Mesendoderm (in vitro differentiated cells): ENCODE results near the gene LMCD1.

Experiments
- DNase-seq: peaks from one replicate; pipeline ENCODE4 v3.0.0; 2013
- H2AK5ac ChIP-seq: 2 replicates; pipeline ENCODE4 v1.6.1; 2013; ENCODE audit warnings: low read length, inconsistent platforms
- H2BK120ac ChIP-seq: 2 replicates; pipeline ENCODE4 v1.6.1; 2013; ENCODE audit warnings: low read depth, mild to moderate bottlenecking, low read length, moderate library complexity, mixed read lengths
- H2BK15ac ChIP-seq: replicated peaks from 2 replicates; pipeline ENCODE4 v1.6.1; 2013; ENCODE audit warnings: low read depth, mild to moderate bottlenecking, moderate library complexity
- H2BK5ac ChIP-seq: 2 replicates; pipeline ENCODE4 v1.6.1; 2013; ENCODE audit warnings: low read length, inconsistent platforms
- H3K18ac ChIP-seq: 2 replicates; pipeline ENCODE4 v1.6.1; 2013; ENCODE audit warnings: mild to moderate bottlenecking, low read length, mixed read lengths
- H3K23ac ChIP-seq: one replicate; pipeline ENCODE4 v1.6.1; 2013; ENCODE audit warnings: low read length
- H3K27ac ChIP-seq: 2 replicates; pipeline ENCODE4 v1.5.1; 2013; ENCODE audit warnings: low read depth, mild to moderate bottlenecking, inconsistent platforms, low read length, moderate library complexity
- H3K27me3 ChIP-seq: 2 replicates; pipeline ENCODE4 v1.6.1; 2013; ENCODE audit warnings: low read length, control low read depth, mild to moderate bottlenecking, inconsistent platforms; ENCODE audit not compliant: insufficient read depth, poor library complexity
- H3K36me3 ChIP-seq: 2 replicates; pipeline ENCODE4 v1.6.1; 2013; ENCODE audit warnings: low read length, inconsistent platforms; ENCODE audit not compliant: control insufficient read depth, insufficient read depth
- H3K4ac ChIP-seq: one replicate; pipeline ENCODE4 v1.6.1; 2013; ENCODE audit warnings: low read depth, mild to moderate bottlenecking, low read length, moderate library complexity
- H3K4me1 ChIP-seq: 2 replicates; pipeline ENCODE4 v1.6.1; 2013; ENCODE audit warnings: low read depth, low read length, inconsistent platforms; ENCODE audit not compliant: control insufficient read depth
- H3K4me2 ChIP-seq: 2 replicates; pipeline ENCODE4 v1.6.1; 2013; ENCODE audit warnings: low read length
- H3K4me3 ChIP-seq: 2 replicates; pipeline ENCODE4 v1.5.1; 2013; ENCODE audit warnings: mild to moderate bottlenecking, low read length
- H3K56ac ChIP-seq: one replicate; pipeline ENCODE4 v1.6.1; 2013; ENCODE audit warnings: low read length
- H3K79me1 ChIP-seq: 2 replicates; pipeline ENCODE4 v1.6.1; 2013; ENCODE audit warnings: low read length, inconsistent platforms
- H3K79me2 ChIP-seq: 2 replicates; pipeline ENCODE4 v1.6.1; 2013; ENCODE audit warnings: mild to moderate bottlenecking, low read length; ENCODE audit not compliant: control insufficient read depth, insufficient read depth
- H3K9ac ChIP-seq: 2 replicates; pipeline ENCODE4 v1.6.1; 2013; ENCODE audit warnings: low read length, inconsistent platforms
- H4K5ac ChIP-seq: one replicate; pipeline ENCODE4 v1.6.1; 2013; ENCODE audit warnings: low read length
- H4K8ac ChIP-seq: one replicate; pipeline ENCODE4 v1.6.1; 2013; ENCODE audit warnings: low read depth, mild to moderate bottlenecking, control low read depth, low read length, moderate library complexity
- WGBS: extraction: QIAGEN DNeasy Blood & Tissue Kit; methylation state at CpG from one replicate; pipeline ENCODE4 v1.1.7; 2013; ENCODE audit warnings: low lambda C conversion rate, missing lambda C conversion rate; ENCODE audit not compliant: insufficient coverage; ENCODE audit errors: extremely low coverage; 5-methylcytosine and 5-hydroxymethylcytosine counted together

LMCD1 gene

DNA sequence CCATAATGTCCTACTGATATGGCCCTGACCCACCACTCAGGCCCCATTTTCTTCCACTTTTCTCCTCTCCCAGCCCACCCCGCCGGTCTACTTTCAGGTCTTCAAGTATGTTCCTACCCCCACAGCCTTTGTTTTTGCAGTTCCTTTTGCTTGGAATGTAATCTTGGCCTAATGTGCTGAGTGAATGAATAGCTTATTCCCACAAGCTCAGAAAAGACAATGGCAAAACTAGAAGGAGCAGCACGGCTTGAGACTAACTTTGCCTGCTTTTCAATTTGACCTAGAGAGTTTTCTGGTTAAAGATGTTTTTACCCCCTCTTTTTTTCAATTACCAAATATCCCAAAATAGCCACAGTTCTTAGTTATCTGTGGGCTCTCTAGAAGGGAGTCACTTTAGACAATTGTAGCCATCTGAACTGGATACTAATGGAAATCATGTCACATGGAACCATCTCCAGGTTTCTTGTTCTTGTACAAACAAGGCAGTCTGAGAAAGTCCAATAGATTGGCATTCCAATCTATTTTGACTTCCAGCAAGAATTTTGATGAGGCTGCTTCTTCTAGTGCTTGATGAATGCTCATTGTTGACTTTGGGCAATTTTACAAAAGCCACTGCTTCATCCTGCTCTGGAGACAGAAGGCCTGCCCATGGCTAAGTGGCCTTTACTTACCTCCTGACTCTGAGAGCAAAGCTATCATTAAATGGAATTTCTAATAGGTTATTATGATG lies 16.3 kb upstream of the LMCD1 start:
- H3K79me1 ChIP-seq, result no peaks in the 10 kb centered on the region
- H3K27ac ChIP-seq, result no peak overlapping the region
- H3K27me3 ChIP-seq, result no peaks in the 10 kb centered on the region
- no peak overlapping the region for H3K18ac ChIP-seq
- WGBS, result no CpG with 5 or more reads among the region's 3 CpGs
- no peaks in the 10 kb centered on the region for H3K79me2 ChIP-seq
- no peak overlapping the region for H2BK5ac ChIP-seq
- no peaks in the 10 kb centered on the region for H3K36me3 ChIP-seq
- no peak overlapping the region for H3K4me2 ChIP-seq
- no peak overlapping the region for H4K5ac ChIP-seq
- no peak overlapping the region for H3K4ac ChIP-seq
- DNase-seq, result no peak
- no peak overlapping the region for H3K4me3 ChIP-seq
- H4K8ac ChIP-seq, result no peak overlapping the region
- no peak overlapping the region for H3K23ac ChIP-seq
- H2AK5ac ChIP-seq, result no peak overlapping the region
- H3K9ac ChIP-seq, result no peak overlapping the region
- no peaks in the 10 kb centered on the region for H3K4me1 ChIP-seq
- no peak overlapping the region for H2BK120ac ChIP-seq
- H3K56ac ChIP-seq, result no peak overlapping the region
- H2BK15ac ChIP-seq, result no peak overlapping the region

DNA sequence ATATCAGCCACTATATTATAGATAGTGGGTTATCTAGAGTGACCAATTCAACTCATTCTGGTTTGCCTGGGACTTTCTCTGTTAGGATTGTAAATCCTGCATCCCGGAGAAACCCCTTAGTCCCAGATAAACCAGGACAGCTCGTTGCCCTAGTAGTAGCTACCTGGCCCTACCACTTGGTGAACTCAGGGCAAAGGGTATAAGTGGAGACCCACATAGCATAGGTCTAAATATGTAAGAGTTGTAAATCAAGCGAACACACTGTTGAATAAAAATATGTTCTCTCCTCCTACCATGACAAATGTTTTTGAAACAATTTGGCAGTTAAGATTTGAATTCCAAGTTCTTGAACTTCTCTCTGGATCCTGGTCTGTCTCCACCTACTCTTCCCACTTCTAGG lies 15.7 kb upstream of the LMCD1 start:
- no peaks in the 10 kb centered on the region for H3K27me3 ChIP-seq
- H3K4me2 ChIP-seq, result no peak overlapping the region
- no peak overlapping the region for H2AK5ac ChIP-seq
- no CpG with 5 or more reads among the region's 3 CpGs for WGBS
- no peak overlapping the region for H2BK5ac ChIP-seq
- peak overlapping the region; percentile 84 for H2BK120ac ChIP-seq
- no peak overlapping the region for H4K8ac ChIP-seq
- no peaks in the 10 kb centered on the region for H3K4me1 ChIP-seq
- no peak overlapping the region for H4K5ac ChIP-seq
- no peaks in the 10 kb centered on the region for H3K79me1 ChIP-seq
- no peak overlapping the region for H3K27ac ChIP-seq
- no peak for DNase-seq
- no peak overlapping the region for H3K23ac ChIP-seq
- no peak overlapping the region for H3K9ac ChIP-seq
- no peak overlapping the region for H3K4me3 ChIP-seq
- H3K4ac ChIP-seq, result no peak overlapping the region
- H3K36me3 ChIP-seq, result no peaks in the 10 kb centered on the region
- H2BK15ac ChIP-seq, result no peak overlapping the region
- no peaks in the 10 kb centered on the region for H3K79me2 ChIP-seq
- H3K56ac ChIP-seq, result no peak overlapping the region
- H3K18ac ChIP-seq, result peak overlapping the region; percentile 64

DNA sequence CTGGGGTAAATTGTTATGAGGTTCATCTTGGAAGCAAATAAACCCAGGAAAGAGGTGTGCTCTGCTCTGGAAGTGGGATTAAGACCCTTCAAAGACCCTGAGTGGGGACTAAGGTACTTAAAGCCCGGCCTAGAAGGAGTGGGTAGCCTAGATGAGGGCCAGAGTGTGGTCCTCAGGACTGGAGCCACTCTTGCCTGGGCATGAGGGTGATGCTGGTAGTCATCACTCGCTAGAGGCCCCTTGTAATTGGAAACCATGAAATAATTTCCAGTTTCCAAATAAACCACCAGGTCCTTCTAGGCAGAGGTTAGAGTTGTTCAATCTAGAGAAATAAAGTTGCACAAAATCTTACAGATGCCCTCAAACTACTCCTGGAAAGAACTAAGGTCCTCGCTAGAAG lies 15.2 kb upstream of the LMCD1 start:
- Histone ChIP-seq H3K4ac (no peak overlapping the region), H3K23ac (no peak overlapping the region), H4K8ac (no peak overlapping the region), H3K4me3 (no peak overlapping the region), H3K18ac (peak overlapping the region; percentile 64), H3K79me1 (no peaks in the 10 kb centered on the region), H2BK120ac (peak overlapping the region; percentile 84), H3K27ac (no peak overlapping the region), H3K9ac (no peak overlapping the region), H3K36me3 (no peaks in the 10 kb centered on the region), H3K56ac (no peak overlapping the region), H3K4me2 (no peak overlapping the region), H2BK15ac (no peak overlapping the region), H3K4me1 (no peaks in the 10 kb centered on the region), H2AK5ac (no peak overlapping the region), H2BK5ac (no peak overlapping the region), H3K79me2 (no peaks in the 10 kb centered on the region), H4K5ac (no peak overlapping the region), H3K27me3 (no peaks in the 10 kb centered on the region)
- DNase-seq, result no peak
- no CpG with 5 or more reads among the region's 3 CpGs for WGBS

- no peak overlapping the region for H3K18ac ChIP-seq
- H2AK5ac ChIP-seq, result no peak overlapping the region
- no peaks in the 10 kb centered on the region for H3K36me3 ChIP-seq
- no peaks in the 10 kb centered on the region for H3K79me1 ChIP-seq
- no peak overlapping the region for H3K4me3 ChIP-seq
- no peaks in the 10 kb centered on the region for H3K4me1 ChIP-seq
- peak; percentile 57 for DNase-seq
- H3K56ac ChIP-seq, result no peak overlapping the region
- no peak overlapping the region for H4K8ac ChIP-seq
- no peak overlapping the region for H2BK120ac ChIP-seq
- H2BK5ac ChIP-seq, result no peak overlapping the region
- no peak overlapping the region for H2BK15ac ChIP-seq
- no CpG with 5 or more reads among the region's 5 CpGs for WGBS
- H3K23ac ChIP-seq, result no peak overlapping the region
- H4K5ac ChIP-seq, result no peak overlapping the region
- H3K9ac ChIP-seq, result no peak overlapping the region
- H3K27me3 ChIP-seq, result no peaks in the 10 kb centered on the region
- H3K79me2 ChIP-seq, result no peaks in the 10 kb centered on the region
- H3K27ac ChIP-seq, result no peak overlapping the region
- H3K4me2 ChIP-seq, result no peak overlapping the region
- H3K4ac ChIP-seq, result no peak overlapping the region
Measured at GRCh38 chr3:8486936-8487335, 14.7 kb upstream of the LMCD1 start.

DNA sequence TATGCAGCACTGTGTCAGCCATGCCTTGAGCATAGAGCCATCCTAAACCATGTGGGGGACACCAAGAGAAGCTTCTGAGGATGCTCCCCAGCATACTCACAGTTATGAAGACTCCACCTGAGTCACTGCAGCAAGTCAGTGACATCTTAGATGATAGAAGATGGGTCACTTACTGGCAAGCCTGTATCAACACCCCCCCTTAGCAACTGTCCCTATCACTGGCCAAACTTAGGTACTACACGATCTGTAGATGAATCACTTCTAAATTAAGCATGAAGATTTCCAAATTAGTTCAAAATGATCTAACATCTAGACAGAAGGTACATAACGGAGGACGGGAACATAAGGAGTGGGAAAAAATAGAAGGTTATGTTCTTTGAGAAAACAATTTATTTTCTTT lies 13.2 kb upstream of the LMCD1 start:
- no peaks in the 10 kb centered on the region for H3K36me3 ChIP-seq
- no CpG with 5 or more reads among the region's 3 CpGs for WGBS
- H3K27me3 ChIP-seq, result no peaks in the 10 kb centered on the region
- no peak overlapping the region for H3K9ac ChIP-seq
- no peak overlapping the region for H3K56ac ChIP-seq
- no peak overlapping the region for H2BK5ac ChIP-seq
- no peak overlapping the region for H3K4me2 ChIP-seq
- no peaks in the 10 kb centered on the region for H3K79me1 ChIP-seq
- H3K23ac ChIP-seq, result no peak overlapping the region
- H2BK15ac ChIP-seq, result no peak overlapping the region
- H3K4ac ChIP-seq, result no peak overlapping the region
- H4K8ac ChIP-seq, result no peak overlapping the region
- no peak overlapping the region for H4K5ac ChIP-seq
- H3K18ac ChIP-seq, result peak overlapping the region; percentile 55
- H2BK120ac ChIP-seq, result no peak overlapping the region
- no peak overlapping the region for H3K4me3 ChIP-seq
- no peak for DNase-seq
- H3K79me2 ChIP-seq, result no peaks in the 10 kb centered on the region
- H3K27ac ChIP-seq, result no peak overlapping the region
- H3K4me1 ChIP-seq, result peaks cover 3% of the 10 kb centered on the region
- no peak overlapping the region for H2AK5ac ChIP-seq

DNA sequence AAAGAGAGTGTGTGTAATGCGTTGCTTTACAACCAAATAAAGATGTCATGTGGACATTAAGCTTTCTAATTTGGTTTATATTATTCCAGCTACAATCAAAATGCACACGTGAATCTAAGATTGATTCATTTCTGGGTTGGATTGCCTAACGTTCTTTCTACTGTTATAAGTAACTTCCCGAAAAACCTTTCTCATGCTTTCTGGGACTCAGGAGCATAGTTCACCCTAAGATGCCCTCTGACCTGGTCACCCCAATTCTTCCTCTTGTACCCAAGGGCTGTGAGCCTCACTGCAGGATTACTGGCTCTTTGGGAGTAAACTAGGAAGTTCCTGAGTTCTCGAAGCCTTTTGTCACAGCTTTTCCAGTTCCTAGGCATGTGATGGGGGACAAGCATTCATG lies 12.7 kb upstream of the LMCD1 start:
- Histone ChIP-seq H3K27me3 (no peaks in the 10 kb centered on the region), H3K4me1 (peaks cover 3% of the 10 kb centered on the region), H2BK15ac (no peak overlapping the region), H2AK5ac (no peak overlapping the region), H3K4ac (no peak overlapping the region), H3K18ac (no peak overlapping the region), H2BK120ac (no peak overlapping the region), H3K79me2 (no peaks in the 10 kb centered on the region), H3K9ac (no peak overlapping the region), H2BK5ac (no peak overlapping the region), H3K4me3 (no peak overlapping the region), H3K4me2 (no peak overlapping the region), H3K23ac (no peak overlapping the region), H3K79me1 (no peaks in the 10 kb centered on the region), H3K36me3 (no peaks in the 10 kb centered on the region), H4K5ac (no peak overlapping the region), H4K8ac (no peak overlapping the region), H3K56ac (no peak overlapping the region), H3K27ac (no peak overlapping the region)
- DNase-seq, result no peak
- WGBS, result no CpG with 5 or more reads among the region's 5 CpGs
